Esophagus muscularis mucosa (tissue), 4 donors: ENCODE measurements around the gene BMAL1. TPM values are rescaled to one million over a fixed set of nuclear protein-coding genes. Genes with fewer than 3 reads are reported as not detected.

Source experiments
- DNase-seq: peaks from one replicate; pipeline ENCODE4 v3.0.0-alpha.2; 2017; ENCODE audit errors: extremely low spot score
- H3K27ac ChIP-seq, 4 donors: fragments of 200-600 bp; sonication (generic); replicated peaks in 1 of 4; 1 replicate in 3 of 4; 2 replicates in 1 of 4; pipeline ENCODE4 v1.5.1; 2016 to 2019; ENCODE audit warnings: mild to moderate bottlenecking in 1 of 4
- H3K27me3 ChIP-seq, 4 donors: fragments of 200-600 bp; sonication (generic); one replicate each; pipeline versions ENCODE4 v1.5.1 to v1.6.0; 2016 to 2019
- H3K36me3 ChIP-seq, 4 donors: fragments of 200-600 bp; sonication (generic); one replicate each; pipeline ENCODE4 v1.5.1; 2016 to 2019
- H3K4me1 ChIP-seq, 4 donors: fragments of 200-600 bp; sonication (generic); one replicate each; pipeline ENCODE4 v1.5.1; 2016 to 2019
- H3K4me3 ChIP-seq, 4 donors: fragments of 200-600 bp; sonication (generic); 1 replicate in 2 of 4; 2 replicates in 2 of 4; pipeline ENCODE4 v1.5.1; 2016 to 2019; ENCODE audit warnings: mild to moderate bottlenecking in 4 of 4, moderate library complexity in 1 of 4
- H3K9me3 ChIP-seq, 4 donors: fragments of 200-600 bp; sonication (generic); 1 replicate in 3 of 4; 2 replicates in 1 of 4; pipeline ENCODE4 v1.5.1; 2016 to 2019
- EP300 ChIP-seq: sonication (generic); formaldehyde crosslinking; IDR thresholded peaks from one replicate; pipeline ENCODE4 v1.6.1; 2017; ENCODE audit warnings: antibody characterized with exemption
- POLR2A ChIP-seq: fragments of 450-650 bp; IDR thresholded peaks from one replicate; pipeline ENCODE4 v1.6.1; 2017; ENCODE audit warnings: antibody characterized with exemption, moderate library complexity, mild to moderate bottlenecking, low read depth
- POLR2AphosphoS5 ChIP-seq, 2 donors: sonication (generic); formaldehyde crosslinking; IDR thresholded peaks; one replicate each; pipeline ENCODE4 v1.6.1; 2017; ENCODE audit warnings: antibody characterized with exemption in 2 of 2
- WGBS: methylation state at CpG from one replicate; pipeline ENCODE4 v1.1.5; 2018; 5-methylcytosine and 5-hydroxymethylcytosine counted together
- intact Hi-C: fragments of 100-400 bp; cut with DNase I; formaldehyde crosslinking; loops from one replicate; pipeline ENCODE4 v1.15.1; 2023
- total RNA-seq, 4 donors: library from RNA; depleted of rRNA; stranded (reverse); fragments of >200 nt; gene quantifications; one replicate each; pipeline versions ENCODE4 v1.1.0 to v1.2.1, GENCODE V29; 2016
- TF ChIP-seq, protein P1 (sequence below), 3 experiments: fragments of 200-600 bp in 2 of 3; fragments of 450-650 bp in 1 of 3; sonication (generic) in 2 of 3; IDR thresholded peaks; one replicate each; pipeline ENCODE4 v1.5.1; 2017 to 2019; ENCODE audit warnings: antibody characterized with exemption in 3 of 3, mild to moderate bottlenecking in 2 of 3, moderate library complexity in 1 of 3

The BMAL1 gene
- total RNA-seq, 4 donors from 2014 or later = 31.1 to 36.4 (median 33.9) TPM

DNA sequence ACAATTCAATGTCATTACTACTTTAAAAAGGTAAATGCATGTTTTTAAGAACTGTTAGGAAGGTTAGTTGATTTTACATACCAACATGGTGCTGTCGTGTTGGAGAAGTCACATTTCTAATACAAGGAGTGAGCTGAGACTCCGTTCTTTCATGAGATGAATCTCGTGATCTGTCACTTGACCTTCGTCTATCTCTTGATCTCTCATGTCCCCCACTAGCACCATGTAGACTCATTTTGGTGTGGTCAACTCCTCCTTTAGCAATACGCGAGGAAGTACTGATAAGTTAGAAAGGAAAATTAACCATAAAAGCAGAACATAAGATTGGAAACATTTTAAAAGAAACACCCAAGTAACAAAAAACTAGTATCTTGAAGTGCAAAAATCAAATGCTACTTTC lies 144.0 kb downstream of the BMAL1 start:
- intact Hi-C loops = no loop called here
- 95% methylated on average over 6 of the region's 6 CpGs for WGBS
- H3K4me1 ChIP-seq = peaks cover 0 to 24% (median 18%) of the 10 kb centered on the region in 4 donors
- TF ChIP-seq EP300 (no peak), POLR2A (no peak), POLR2AphosphoS5 (IDR thresholded peaks at IDR 0.05) (no peak)
- no peak overlapping the region for H3K4me3 ChIP-seq
- H3K9me3 ChIP-seq = no peaks in the 10 kb centered on the region
- H3K27me3 ChIP-seq = no peaks in the 10 kb centered on the region
- no peak overlapping the region for H3K27ac ChIP-seq
- H3K36me3 ChIP-seq = peaks cover 4 to 14% (median 9%) of the 10 kb centered on the region in 4 donors
- DNase-seq = no peak

DNA sequence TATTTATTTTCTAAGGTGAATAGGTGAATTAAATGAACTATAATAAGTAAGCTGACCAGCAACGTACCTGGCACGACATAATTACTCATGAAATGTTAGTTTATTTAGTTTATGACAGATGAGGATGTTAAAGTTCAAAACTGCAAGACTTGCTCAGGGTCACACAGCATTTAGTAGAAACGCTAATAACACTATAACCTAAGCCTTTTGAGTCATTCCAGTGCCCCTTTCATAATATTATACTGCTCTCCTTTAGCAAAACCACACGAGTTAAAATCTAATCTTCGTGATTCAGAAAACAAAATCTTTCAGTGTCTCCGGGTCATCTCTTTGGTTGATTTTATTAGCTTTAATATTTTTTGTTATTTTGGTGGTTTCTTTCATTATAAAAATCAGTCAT lies 145.8 kb downstream of the BMAL1 start:
- DNase-seq = no peak
- H3K4me1 ChIP-seq = peaks cover 0 to 24% (median 18%) of the 10 kb centered on the region in 4 donors
- intact Hi-C loops = no loop called here
- H3K27ac ChIP-seq = no peak overlapping the region
- no peaks in the 10 kb centered on the region for H3K27me3 ChIP-seq
- 76% methylated on average over 6 of the region's 6 CpGs for WGBS
- H3K9me3 ChIP-seq = peaks cover 0 to 12% (median 0%) of the 10 kb centered on the region in 4 donors
- TF ChIP-seq POLR2AphosphoS5 (IDR thresholded peaks at IDR 0.05) = no peak
- TF ChIP-seq POLR2A = no peak
- TF ChIP-seq, protein P1, sequence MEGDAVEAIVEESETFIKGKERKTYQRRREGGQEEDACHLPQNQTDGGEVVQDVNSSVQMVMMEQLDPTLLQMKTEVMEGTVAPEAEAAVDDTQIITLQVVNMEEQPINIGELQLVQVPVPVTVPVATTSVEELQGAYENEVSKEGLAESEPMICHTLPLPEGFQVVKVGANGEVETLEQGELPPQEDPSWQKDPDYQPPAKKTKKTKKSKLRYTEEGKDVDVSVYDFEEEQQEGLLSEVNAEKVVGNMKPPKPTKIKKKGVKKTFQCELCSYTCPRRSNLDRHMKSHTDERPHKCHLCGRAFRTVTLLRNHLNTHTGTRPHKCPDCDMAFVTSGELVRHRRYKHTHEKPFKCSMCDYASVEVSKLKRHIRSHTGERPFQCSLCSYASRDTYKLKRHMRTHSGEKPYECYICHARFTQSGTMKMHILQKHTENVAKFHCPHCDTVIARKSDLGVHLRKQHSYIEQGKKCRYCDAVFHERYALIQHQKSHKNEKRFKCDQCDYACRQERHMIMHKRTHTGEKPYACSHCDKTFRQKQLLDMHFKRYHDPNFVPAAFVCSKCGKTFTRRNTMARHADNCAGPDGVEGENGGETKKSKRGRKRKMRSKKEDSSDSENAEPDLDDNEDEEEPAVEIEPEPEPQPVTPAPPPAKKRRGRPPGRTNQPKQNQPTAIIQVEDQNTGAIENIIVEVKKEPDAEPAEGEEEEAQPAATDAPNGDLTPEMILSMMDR (IDR thresholded peaks at IDR 0.05) = no peak
- no peak for TF ChIP-seq EP300
- peaks cover 0 to 8% (median 3%) of the 10 kb centered on the region in 4 donors for H3K36me3 ChIP-seq
- H3K4me3 ChIP-seq = no peak overlapping the region

DNA sequence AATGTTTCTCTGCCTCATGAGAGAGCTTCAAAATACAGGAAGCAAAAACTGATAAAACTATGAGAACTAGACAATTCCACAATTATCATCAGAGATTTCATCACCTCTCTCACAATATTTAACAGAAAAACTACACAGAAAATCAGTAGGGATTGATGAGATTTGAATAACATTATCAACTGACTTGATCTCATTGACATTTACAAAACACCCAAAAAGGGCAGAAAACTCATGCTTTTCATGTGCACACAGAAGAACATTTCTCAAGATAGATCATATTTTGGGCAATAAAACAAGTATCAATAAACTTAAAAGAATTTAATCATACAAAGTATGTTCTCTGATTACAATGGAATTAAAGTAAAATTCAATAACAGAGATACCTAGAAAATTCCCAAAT lies 149.8 kb downstream of the BMAL1 start:
- H3K9me3 ChIP-seq = peaks cover 0 to 12% (median 0%) of the 10 kb centered on the region in 4 donors
- H3K36me3 ChIP-seq = no peaks in the 10 kb centered on the region
- DNase-seq = no peak
- TF ChIP-seq, protein P1 (IDR thresholded peaks at IDR 0.05) = no peak
- TF ChIP-seq EP300 (no peak), POLR2A (no peak), POLR2AphosphoS5 (IDR thresholded peaks at IDR 0.05) (no peak)
- no peaks in the 10 kb centered on the region for H3K27me3 ChIP-seq
- H3K27ac ChIP-seq = no peak overlapping the region
- intact Hi-C loops = no loop called here
- no peak overlapping the region for H3K4me3 ChIP-seq
- peaks cover 0 to 24% (median 18%) of the 10 kb centered on the region in 4 donors for H3K4me1 ChIP-seq

DNA sequence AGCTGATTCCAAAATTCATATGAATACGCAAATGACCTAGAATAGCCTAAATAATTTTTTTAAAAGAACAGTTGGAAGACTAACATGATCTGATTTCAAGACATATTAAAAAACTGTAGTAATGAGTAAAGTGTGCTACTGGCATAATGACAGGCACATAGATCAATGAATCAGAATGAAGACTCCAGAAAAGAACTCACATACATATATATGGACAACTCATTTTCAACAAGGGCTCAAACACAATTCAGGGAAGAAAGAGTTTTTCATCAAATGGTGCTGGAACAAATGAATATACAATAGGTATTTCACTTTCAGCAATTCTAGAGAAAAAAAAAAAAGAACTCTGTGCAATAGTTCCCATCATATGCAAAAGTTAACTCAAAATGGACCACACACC lies 151.7 kb downstream of the BMAL1 start:
- no peak for DNase-seq
- WGBS = 48% methylated on average over 1 of the region's 1 CpG
- H3K4me3 ChIP-seq = no peak overlapping the region
- H3K36me3 ChIP-seq = no peaks in the 10 kb centered on the region
- H3K27ac ChIP-seq = no peak overlapping the region
- H3K27me3 ChIP-seq = no peaks in the 10 kb centered on the region
- TF ChIP-seq POLR2A (no peak), EP300 (no peak), POLR2AphosphoS5 (IDR thresholded peaks at IDR 0.05) (no peak)
- TF ChIP-seq, protein P1 (IDR thresholded peaks at IDR 0.05) = no peak
- peaks cover 0 to 12% (median 0%) of the 10 kb centered on the region in 4 donors for H3K9me3 ChIP-seq
- peaks cover 0 to 10% (median 7%) of the 10 kb centered on the region in 4 donors for H3K4me1 ChIP-seq
- intact Hi-C loops = no loop called here

DNA sequence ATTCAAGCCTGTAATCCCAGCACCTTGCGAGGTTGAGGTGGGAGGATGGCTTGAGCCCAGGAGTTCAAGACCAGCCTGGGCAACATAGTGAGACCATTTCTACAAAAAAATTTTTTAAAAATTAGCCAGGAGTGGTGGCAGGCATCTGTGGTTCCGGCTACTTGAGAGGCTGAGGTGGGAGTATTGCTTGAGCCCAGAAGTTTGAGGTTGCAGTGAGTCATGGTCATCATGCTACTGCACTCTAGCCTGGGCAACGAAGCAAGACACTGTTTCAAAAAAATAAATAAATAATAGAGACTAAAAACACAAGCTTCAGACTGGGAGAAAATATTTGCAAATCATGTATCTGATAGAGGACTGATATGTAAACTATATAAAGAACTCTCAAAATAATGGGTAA lies 152.2 kb downstream of the BMAL1 start:
- Histone ChIP-seq H3K27me3 (no peaks in the 10 kb centered on the region), H3K9me3 (peaks cover 0 to 12% (median 0%) of the 10 kb centered on the region in 4 donors), H3K4me1 (peaks cover 0 to 5% (median 2%) of the 10 kb centered on the region in 4 donors), H3K27ac (no peak overlapping the region), H3K36me3 (no peaks in the 10 kb centered on the region), H3K4me3 (no peak overlapping the region)
- 96% methylated on average over 3 of the region's 3 CpGs for WGBS
- intact Hi-C loops = no loop called here
- TF ChIP-seq, protein P1 (IDR thresholded peaks at IDR 0.05) = no peak
- DNase-seq = no peak
